Fibroblast of gingiva (primary cell): ENCODE data around the gene CLHC1.

Experiments
- DNase-seq: peaks from one replicate; pipeline ENCODE4 v3.0.0-alpha.2; 2011; ENCODE audit warnings: low read depth

CLHC1 gene

DNA sequence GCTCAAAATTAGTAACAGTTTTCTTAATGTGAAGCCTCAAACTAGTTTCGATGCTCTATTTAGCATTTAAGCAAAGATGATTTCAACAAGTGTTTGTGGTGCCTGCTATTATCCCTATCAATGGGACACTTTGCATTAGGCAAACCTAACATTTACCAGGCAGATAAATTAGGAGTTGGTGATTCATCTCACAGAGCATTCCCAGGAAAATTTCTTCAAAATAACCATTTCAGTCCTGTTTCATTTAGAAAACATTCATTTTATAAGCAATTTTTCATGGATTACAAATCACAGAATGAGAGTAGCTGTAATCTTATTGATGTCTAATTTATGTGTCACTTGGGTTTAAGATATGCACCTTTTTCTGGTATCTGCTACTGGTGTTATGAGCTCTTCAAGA, 62.7 kb downstream of the CLHC1 start:
- no peak for DNase-seq

DNA sequence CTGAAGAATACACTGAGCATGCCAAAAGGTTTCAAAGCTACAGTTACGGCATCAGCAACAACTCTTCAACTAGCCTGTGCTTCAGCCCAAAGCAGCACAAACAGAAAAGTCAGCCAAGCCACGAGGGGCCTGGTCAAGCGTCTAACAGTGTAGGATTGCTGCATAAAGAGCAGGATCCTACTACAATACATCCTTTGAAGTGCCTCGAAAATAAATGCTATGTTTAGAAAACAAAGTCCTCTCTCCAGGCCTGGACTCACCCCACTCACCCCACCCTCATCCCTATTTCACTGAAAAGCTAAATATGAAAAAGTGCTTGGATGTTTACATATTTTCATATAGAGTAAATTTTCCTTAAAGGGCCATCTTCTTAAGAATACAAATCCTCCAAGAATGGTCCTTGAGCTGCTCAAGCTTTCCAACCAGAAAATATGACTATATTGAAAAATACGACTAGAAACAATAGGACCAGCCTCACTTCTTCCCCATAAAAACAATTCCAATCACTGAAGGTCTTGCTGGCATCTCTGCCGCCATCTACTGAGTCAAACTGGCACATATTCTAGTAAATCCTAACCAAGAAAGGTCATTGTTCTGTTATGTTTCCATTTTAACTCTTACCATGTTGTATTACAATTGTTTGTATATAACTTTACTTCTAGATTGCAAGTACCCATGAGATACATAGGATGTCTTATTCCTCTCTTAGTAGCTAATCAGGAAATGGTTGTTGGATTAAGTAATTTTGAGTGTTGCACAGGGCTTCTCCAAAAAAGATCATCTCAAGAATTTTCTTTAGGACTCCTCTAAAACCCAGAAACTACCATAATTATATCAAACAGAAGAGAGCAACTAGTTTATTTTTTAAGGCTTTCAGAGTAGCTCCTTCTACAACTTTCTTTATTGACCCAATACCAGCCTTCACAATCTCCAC, 63.6 kb downstream of the CLHC1 start:
- DNase-seq: peak; percentile 90

DNA sequence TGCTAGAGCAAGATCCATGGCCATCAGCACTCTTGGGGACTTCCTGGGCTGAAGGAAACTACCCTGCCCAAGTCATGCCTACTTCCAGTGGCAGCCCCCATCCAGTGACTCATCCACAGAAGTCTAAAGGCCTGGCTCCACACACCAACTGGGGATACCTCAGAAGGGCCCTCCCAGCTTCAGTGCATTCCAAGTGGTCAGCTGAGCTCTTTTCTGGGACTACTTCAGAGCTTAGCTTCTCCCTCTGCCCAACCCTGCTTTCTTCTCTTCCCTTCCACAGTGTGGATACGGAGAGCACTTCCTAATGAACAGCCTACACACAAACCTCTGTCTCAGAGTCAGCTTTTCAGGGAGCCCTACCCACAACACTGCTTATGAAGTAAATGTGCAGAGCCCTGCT, 66.5 kb downstream of the CLHC1 start:
- DNase-seq: peak; percentile 53

DNA sequence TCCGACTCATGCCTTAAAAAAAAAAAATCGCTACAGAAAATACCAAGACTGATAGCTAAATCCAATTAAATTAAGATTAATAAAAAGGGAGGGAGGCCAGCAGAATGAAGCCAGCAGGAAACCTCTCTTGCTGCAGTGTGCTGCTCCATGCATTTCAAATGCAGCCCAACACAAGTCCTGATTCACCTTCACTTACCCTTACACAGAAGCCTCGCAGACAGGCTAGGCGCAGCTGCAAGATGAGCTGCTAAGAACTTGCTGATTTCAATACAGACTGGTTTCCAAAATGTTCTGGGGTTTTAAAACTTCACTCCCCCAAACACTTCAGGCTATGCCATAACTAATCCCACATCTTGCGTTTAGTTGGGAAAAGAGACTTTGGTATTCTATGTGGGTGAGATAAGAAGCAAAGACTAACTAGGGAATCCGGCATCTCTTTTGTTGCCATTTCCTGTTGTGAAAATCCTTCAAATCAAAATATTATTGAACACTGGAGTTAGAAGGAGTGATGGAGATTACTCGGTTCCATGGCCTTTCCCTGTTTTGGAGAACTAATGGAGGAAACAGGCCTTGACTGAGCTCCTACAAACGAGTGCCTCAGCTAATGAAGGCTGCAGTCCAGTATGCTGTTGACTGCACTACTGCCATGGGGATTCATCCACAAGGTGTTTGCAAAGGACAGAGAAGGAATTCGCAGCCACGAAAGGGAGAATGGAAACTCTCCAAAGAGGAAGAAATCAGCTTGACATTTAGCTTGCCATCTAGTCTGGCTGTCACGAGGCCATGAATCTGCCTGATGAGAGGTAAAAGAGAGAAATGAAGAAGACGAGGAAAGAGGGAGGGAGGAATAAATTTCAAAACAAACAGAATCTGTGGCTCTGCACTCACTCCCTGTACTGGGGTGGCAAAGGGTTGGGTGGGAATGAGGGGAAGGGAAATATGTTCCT, 67.3 kb downstream of the CLHC1 start:
- DNase-seq: no peak

DNA sequence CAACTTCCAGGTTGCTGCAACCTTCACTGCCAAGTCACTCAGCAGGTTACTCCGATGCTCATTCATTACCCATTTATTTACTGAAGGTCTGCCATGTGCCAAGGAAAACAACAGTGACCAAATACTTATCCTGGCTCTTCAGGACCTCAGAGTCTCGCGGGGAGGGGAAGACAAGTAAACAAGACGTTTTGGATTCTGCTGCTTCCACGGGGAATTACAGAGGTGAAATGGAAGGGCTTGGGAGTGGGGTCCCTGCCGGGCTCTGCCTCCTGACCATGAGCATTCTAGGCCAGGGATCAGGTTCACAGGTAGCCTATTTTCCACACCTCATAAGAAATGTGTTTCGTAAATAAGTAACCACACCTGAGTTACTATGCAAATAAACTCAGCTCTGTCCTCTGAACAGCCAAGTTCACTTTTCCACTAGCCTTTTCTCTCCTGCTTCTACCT, 68.1 kb downstream of the CLHC1 start:
- no peak for DNase-seq

DNA sequence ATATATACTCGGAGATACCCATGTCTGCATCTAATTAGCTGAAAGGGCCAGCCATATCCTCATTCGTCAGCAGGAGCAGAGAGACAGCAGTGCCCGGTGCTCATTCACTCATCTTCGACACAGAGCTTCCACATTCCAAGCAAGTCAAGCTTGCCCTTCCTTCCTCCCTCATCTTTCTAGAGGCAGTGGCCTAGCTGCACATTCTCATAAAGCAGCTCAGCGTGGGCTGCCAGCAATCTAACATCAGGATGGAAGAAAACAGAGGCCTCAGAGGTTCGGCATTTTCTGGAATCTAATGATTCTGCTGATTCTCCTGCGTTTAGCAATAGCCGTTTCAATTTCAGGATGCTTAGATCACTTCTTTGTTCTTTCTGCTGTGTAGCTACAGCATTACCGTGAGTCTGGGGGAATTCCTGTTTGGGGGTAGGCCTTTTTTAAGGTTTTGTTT, 68.8 kb downstream of the CLHC1 start:
- DNase-seq: peak; percentile 87

DNA sequence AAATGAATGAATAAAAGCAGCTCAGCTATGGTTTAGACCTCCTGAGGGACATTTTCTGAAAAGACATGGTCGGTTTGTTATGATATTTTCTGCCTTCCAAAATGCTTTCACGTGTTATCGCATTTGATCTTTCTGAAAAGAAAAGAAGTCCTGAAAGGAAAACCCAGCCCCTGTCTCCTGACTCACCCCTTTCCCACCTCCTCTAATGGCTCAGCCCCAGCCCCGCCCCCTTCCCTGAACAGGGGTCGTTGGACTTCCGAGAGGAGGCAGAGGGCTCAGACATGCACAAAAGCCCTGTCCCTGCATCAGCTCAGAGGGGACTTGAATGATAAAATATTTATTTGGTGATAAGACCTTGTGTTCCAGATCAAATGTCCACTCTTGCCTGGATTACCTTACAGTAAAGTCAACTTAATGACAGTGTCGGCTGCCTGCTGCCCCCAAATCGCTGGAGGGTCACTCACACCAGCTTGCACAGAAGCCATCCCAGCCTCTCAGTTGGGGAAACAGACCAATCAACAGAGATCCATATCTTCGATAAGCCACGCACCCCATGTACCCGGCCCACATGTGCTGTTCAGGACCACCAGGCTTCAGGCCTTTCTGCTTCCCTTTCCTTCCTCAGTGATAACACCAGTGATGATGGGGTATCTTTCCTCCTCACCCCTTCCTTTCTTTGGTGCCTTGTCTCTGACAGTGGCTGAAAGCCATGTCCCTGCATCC, 69.6 kb downstream of the CLHC1 start:
- DNase-seq: no peak

DNA sequence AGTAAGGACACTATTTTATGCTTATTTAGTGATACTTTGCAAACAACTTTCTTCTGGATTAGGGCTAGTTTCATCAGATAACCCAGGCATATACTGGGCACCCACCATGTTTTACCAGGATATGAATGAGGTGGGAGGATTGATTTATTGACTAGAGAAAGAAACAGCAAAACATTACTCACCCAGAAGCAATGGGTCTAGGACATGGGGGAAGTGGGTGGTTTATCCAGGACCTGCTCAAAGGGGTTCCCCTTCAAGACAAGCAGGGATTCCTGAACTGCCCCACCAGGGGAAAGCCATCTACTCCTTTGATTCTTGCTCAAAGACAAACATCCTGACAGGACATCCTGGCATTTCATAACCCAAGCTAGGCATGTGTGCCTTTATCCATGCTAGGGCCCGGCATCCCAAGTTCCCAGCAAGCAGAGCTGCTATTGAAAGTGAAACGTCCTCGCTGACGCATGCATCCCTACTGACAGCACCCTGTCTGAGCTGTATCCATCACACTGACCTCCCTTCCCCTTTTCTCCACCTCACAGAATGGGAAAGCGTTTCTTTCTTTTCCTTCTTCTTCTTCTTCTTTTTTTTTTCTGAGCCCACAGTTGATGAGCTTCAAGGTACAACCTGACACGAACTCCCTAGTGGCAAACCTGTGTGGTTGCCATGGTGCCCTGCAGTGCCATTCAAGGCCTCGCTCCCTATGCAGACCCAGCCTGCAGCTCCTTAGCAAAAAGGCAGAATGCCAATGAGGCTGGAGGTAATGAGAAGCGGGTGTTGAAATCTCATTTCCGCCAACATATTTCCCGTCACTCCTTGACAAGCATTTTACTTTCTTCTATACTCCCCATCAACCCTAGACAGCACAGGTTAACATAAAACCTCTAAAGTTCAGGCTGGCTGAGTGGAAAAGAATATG, 70.5 kb downstream of the CLHC1 start:
- peak; percentile 53 for DNase-seq

DNA sequence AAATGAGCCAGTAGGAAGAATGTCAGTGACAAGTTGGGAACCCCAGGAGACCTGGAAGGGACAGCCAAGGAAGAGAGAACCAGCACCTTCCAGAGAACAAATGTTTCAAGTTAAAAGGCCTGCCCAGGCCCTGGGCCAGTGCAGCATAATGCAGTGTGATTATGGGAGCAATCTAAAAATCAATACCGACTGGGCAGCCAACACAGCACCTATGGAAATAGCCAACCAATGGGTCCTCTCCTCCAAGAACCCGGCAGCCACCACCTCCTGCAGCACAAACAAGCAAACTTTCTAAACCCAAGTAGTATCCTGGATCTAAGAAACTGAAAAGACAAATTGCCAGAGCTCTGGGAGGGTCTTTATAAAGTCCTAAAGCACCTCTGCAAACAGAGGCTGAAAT, 71.7 kb downstream of the CLHC1 start:
- DNase-seq: no peak

DNA sequence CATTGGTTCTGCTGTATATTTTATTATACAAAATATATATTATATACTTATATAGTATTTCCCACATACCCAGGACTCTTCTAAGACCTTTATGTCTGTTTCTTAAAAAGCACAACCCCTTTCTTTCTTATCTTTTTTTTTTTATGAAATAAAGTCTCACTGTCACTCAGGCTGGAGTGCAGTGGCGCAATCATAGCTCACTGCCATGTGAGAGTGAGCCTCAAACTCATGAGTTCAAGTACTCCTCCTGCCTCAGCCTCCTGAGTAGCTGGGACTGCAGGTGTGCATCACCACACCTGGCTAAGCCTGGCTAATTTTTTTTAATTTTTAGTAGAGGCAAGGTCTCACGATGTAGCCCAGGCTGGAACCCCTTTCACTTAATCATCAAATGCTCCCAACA, 72.3 kb downstream of the CLHC1 start:
- no peak for DNase-seq

DNA sequence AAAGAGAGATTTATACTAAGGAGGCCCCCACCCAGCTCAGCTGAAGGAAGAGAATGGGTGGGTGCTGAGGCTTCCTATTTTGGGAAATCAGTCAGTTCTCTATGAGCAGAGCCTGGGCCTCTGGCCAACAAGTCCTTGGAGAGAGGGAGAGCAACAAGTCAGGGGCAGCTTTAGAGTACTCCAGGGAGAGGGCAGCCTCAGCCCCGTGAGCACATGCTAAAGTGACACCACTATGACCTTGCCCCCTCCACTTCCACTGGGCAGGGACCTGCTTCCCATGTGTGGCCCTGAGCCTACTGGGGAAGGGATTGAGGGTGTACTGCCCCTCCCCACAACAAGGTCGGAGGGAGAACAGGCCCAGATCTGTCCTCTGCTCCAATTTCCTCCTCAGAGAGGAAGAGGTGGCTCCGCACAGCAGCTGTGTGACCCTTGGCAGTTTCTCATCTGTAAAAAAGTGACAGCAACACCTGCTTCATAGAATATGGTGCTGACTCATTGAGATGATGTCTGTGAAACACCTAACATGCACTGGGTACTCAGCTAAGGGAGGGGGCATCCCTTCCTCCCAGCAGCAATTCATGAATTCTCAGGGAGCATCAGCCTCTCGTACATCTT, 72.9 kb downstream of the CLHC1 start:
- no peak for DNase-seq

DNA sequence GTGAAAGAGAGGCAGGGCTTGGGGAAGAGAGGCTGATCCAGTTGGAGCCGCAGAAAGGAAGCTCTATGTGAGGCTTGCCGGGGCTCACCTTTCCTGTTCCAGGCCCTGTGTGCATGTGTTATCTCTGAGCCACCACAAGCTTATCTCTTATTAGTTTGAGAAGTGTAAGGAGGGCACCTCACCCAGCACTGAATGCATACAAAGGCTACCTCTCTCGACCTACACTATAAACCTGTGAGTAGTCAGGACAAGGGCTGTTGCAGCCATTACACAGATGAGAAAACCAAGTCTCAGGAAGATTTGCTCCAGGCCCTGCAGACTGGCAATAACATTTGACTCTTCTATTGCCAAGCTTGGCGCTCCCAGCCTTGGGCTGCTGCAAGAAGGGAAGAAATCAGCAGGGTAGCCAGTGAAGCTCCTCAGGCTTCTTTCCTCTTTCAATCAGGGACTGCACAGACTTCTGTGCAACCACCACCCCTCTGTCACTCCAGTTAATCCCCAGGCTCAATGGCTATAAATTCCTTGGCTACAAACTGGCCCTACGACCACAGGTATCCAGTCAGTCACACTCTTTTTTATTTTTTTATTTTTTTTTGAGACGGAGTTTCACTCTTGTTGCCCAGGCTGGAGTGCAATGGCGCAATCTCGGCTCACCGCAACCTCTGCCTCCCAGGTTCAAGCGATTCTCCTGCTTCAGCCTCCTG, 73.8 kb downstream of the CLHC1 start:
- DNase-seq: no peak

DNA sequence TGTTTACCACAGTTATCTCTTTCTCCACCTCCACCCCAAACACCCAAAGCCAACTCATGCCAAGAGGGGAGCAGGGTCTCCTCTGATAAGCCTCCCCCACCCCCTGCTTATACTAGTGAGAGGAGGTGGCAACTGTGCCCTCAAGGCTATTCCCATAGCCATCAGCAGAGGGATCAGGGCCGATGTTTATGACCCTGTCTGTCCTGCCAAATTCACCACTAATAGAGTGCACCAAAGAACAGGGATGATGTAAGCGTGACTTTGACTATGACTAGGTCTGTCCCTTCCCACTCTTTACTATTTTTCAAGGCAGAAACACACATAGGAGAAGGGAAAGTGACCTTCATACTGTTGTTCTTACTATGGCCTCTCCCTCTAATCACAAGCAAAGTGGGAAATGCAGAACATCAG, 74.6 kb downstream of the CLHC1 start:
- peak; percentile 40 for DNase-seq

DNA sequence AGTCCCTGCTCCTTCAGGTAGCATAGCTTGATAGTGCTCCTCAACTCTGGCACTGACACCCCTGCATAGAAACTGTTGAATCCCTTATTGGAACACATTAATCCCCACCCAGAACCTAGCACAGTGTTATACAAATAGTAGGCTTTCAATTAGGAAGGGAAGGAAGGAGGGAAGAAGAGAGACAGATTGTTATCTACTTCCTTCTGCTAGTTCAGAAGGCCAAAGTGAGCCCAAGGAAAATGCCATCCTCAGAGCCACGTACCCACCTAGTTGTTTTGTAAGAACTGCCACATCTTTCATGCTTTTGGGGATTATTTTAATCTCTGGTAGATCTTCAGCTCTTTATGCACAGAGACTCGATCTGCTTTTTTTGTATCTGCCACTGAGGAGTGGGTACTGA, 75.1 kb downstream of the CLHC1 start:
- DNase-seq: no peak

DNA sequence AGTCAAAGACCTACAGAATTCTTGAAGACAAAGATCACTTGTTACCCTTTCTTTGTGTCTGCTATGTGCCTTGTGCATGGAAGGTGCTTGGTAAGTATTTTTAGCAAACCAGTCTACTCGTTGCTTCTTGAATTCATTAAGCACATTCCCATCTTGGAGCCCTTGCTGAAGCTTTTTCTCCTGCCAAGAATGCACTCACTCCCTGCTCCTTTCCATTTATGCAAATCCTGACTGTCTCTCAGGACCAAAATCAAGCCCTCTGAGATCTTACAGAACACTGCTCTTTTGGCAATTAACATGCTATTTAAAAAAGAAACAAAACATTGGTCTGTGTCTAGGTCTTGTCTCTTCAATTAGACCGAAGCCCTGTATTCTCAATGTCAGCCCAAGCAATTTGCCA, 75.8 kb downstream of the CLHC1 start:
- peak; percentile 84 for DNase-seq

DNA sequence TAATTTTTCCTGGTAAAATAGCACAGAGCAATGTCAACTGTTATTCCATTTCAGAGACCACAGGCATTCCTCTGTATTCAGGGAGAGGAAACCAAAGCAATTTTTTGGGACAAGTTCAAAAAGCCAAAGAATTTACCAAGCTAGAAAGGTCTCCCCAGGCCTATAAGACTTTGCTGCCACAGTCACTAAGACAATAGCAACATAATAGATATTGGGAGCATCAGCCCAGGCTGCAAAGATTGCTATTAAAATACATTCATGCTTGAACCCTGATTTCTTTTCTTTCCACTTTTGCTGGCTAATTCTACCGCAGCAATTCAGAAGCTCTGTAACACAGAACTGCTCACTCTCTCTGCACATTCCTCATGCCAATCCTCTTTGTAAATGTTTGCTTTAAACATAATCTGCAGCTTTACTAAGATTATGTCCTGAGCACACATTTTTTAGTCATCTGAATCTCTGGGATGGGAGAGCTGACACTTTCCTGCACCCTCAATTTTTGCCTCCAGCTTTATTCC, 76.3 kb downstream of the CLHC1 start:
- DNase-seq: peak; percentile 75

DNA sequence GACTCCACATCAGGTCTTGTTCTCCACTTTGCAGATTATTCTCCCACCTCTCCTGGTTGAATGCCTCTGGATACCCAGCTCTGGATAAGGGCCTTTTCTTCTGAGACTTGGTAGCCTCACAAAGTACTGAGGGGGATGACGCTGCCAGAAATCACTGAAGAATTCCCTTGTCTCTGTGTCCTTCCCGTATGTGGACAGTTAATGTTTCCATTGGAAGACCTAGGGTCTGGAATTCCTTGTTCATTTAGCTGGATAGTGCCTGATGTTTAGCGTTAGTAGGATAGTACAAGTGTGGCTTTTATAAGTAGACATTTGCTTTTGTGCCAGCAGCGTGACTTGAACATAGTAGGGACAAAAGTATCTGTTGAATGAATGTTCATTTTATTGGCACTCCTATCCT, 76.9 kb downstream of the CLHC1 start:
- DNase-seq: no peak

DNA sequence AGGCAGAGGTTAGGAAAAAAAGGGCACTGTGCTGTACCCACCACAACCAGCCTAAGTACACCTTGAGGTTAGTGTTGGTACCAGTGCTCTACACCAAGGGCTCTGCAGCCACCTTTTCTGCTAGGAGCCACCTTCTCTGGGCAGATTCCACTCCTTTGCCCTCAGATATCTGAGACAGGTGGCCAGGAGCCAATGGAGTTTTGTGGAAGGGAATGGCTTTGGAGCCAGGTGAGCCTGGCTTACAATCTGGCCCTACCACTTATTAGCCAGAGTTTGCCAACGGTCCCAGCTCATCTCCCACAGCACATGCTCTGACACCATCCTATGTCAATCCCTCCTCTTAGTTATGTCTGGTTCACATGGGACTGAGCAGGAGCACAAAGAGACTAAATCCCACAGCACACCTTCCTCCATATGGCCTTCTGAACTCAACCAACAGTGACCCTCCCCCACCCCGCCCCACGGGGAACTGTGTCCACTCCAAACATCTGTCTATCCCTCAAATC, 77.5 kb downstream of the CLHC1 start:
- DNase-seq: no peak

DNA sequence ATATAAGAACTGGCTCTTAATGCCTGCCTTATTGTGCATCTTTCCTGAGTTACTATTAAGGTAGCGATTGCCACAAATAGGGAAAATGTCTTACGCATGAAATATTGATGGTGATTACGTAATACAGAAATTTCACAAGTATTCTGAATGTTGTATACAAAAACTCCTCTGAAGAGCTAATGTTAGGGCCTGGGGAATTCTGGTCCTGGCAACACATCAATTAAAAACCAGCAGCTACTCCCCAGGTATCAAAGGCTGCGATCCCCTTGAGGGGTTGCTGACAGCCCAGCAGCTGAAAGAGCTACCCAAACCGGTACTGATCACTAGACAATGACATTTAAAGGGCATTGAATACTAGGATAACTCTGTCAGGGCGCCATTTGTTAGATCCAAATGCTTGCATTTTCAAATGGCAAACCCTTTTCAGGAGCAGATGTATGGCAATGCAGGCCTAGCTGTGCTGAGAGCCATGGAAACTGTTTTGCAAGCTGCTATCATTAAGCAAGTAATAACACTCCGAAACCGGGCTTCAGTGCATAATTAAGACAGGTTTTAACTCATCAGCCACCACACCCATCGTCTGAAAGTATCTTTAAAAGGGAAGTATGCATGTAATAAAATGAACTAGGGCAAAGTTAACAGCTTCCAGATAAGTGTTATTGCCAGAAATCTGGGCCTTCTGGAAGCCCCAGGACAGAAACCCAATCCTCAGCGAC, 78.4 kb downstream of the CLHC1 start:
- DNase-seq: peak; percentile 47
